ENCODE measurements around the gene SRSF6.
A peak's percentile ranks its signal among the peaks of the same experiment; 100 is the strongest.
"Not testable (repeated sequence)": the region's sequence is repeated elsewhere in the genome, so short reads cannot be mapped to it uniquely, and the experiment has no call there.

SRSF6 gene

DNA sequence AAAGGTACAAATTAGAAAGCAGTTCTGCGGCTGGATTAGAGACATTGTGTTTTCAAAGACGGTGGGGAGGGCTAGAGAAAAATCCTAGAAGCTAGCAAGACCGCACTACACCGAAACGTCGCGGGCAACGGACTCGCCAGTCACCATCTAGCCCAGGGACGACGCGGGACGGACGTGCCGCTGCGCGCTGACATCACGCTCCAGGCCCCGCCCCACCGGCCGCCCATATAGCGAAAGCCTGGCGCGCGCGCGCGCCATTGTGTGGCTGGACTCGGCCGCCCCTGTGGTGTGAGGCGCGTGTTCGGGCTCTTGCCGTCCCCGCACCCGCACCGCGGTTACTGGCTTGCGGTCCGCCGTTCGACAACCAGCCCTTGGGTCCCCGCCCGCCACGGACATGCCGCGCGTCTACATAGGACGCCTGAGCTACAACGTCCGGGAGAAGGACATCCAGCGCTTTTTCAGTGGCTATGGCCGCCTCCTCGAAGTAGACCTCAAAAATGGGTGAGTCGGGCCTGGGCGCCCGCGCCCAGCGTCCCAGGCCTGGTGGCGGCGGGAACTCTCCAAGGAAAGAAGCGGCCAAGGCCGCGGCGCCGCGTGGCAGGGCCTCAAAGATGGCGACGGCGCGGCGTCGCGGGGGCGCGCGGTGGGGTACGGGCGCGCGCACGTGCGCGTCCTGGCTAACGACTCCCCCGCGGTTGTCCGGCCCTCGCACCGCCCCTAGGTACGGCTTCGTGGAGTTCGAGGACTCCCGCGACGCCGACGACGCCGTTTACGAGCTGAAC, at the start of gene SRSF6:
TSS of gene SRSF6 (plus strand) at position 257 of the 782 bp plus-strand sequence. CDS start at position 395, 138 bp downstream.
- peak; percentile 93 for DNase-seq

DNA sequence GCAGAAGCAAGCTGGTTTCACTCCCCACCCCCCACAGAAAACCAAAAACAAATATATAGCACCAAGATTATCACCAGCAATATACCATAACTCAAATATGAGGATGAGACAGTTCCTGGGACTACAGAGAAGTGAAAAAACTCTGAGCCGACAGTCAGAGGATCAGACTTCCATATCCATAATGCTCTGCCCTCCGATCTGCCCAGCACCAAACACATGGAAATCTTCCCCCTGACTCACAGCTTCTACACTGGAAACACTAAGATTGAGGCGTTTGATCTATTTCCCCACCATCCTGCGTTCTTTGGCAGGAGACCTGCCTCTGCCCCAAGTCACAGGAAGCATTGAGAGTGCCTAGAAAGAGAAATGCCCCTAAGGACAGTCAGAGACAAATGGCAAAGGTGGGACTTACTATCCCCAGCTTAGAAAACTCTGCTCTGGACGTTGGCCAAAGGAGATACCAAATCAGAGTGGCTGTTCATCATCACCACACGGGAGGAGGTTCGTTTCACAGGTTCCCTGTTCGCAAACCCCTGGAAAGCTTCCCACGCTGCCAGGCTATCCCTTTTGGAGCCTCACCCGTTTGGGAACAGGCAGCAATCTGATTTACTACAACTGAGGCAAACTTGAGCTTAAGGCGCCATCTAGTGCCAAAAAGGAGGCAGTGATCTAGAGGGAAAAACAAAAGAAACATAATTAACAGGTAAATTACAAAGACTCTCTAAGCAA, 48.7 kb upstream of the SRSF6 start:
- no peak for DNase-seq

DNA sequence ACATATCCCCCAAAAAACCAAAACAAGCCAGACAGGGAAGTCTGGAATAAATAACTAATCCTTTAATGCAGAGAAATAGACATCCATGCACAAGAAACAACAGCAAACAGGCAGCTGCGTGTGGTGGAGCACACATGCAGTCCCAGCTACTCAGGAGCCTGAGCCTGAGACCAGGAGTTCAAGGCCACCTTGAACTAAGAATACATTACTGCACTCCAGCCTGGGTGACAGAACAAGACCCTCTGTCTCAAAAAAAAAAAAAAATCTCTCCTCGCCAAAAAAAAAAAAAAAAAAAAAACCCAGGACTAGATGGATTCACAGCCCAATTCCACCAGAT, 48.2 kb upstream of the SRSF6 start:
- no peak for DNase-seq

DNA sequence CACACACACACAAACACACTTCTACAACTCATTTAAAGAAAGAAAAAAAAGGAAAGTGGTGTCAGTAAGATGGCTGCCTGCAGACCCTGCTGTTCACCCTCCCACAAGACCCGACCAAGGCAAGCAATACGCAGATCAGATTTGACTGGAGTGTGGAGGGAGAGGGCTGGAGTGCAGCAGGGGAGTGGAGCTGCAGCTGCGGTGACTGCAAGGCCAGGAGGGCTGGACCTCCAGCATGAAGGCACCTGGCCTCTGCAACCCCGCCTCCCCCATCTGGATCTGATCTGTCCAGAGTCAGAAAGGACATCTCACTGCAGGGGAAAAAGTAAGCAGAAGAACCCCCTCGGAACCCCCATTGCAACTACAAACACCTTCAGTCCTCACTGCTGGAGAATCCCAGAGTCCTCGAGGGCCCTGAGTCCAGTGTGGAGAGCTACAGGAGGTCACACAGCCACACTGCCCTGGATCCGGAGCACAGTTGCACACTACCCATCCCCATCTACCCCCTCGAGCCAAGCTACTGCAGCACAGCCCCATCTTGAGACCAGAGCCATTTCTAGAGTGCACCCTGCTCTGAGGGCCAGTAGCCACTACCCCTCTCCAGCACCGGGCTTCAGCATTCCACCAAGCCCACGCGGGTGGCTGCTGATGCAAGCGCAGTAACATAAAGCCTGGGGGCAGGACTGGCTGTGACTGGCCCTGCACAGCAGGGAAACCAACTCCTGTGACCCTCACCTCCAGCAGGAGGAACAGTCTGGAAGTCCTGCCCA, 41.9 kb upstream of the SRSF6 start:
- DNase-seq: no peak

DNA sequence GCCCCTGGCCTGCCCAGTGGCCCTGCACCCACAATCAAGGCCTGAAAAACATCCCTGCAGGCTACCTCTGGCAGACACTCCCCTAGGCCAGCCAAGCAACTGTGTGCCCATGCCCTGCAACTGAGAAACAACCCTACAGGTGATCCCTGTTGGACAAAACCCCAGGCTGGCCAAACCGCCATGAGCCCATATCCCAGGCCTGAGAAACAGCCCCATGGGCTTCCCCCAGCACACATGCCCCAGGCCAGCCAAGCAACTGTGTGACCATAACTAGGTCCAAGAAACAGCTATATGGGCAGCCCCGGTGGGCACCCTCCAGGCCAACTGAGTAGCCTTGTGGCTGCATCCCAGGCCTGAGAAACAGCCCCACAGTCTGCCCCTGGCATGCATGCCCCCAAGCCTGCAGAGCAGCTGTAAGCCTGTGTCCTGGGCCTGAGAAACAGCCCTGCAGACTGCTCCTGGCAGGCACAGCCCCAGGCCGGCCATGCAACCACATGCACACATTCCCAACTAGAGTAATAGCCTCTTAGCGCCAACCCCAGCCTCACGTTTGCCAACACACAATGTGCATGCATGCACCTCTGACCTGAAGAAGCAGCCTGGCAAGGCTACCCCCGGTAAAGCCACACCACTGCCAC, 41.0 kb upstream of the SRSF6 start:
- DNase-seq: no peak

DNA sequence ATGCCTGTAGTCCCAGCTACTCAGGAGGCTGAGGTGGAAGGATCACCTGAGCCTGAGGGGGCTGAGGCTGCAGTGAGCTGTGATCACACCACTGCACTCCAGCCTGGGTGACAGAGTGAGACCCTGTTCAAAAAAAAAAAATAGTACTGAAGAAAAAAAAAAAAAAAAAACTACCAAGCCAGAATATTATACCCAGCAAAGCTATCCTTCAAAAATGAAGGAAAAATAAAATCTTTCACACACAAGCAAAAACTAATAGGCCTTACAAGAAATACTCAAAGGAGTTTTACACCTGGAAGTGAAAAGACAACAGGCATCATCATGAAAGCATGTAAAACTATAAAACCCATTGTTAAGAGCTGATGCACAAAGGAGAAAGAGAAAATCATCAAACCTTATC, 37.5 kb upstream of the SRSF6 start:
- DNase-seq: no peak

DNA sequence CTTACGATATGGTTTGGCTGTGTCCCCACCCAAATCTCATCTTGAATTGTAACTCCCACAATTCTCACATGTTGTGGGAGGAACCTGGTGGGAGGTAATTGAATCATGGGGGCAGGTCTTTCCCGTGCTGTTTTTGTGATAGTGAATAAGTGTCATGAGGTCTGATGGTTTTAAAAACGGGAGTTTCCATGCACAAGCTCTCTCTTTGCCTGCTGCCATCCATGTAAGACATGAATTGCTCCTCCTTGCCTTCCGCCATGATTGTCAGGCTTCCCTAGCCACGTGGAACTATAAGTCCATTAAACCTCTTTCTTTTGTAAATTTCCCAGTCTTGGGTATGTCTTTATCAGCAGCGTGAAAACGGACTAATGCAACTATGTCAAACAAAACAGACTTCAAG, 36.8 kb upstream of the SRSF6 start:
- DNase-seq: not testable (repeated sequence)

DNA sequence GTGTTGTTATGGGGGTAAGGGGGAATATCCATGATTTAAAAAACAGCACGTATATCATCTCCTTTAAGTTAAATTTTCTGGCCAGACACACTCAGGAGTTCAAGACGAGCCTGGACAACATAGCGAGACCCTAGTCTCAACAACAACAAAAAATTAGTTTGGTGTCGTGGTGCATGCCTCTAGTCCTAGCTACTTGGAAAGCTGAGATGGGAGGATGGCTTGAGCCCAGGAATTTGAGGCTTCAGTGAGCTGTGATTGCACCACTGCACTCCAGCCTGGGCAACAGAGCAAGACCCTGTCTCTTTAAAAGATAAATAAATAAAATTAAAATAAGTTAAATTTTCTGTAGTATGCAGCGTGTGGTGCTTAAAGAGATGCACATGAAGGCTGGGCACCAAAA, 31.5 kb upstream of the SRSF6 start:
- DNase-seq: no peak

DNA sequence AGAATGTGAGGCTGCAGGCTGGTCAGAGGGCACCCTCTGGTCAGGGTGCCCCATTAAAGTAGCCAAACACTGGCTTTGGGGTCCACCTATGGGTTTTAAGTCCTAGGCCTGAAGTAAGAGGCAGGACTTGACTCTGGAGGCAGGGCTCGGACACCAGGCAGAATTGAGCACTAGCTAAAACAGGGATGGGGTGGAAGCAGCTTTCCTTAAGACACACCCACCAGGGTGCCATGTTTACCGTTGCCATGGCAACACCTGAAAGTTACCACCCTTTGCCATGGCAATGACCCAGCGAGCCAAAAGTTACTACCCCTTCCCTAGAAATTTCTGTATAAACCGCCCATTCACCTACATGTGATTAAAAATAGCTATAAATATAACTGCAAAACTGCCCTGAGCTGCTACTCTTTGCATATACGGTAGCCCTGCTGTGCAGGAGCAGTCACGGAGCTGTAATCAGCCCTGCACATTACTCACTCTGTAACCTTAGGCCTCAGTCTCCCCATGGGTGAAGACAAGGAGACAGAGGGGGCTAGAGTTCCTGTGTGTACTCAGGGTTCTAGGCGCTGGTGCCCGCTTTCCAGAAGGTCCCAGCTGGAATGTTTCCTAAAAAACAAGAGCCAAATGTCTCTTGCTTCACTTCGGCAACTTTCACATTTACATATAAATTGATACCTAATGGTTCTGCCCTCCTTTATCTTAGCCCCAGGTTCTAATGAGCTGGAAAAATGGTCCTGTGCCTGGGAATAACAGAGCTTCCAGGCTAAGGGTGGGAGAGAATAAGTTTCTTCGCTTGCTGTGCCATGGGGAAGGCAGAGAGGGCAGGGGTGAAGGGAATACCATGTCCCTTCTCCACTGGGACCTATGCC, 27.2 kb upstream of the SRSF6 start:
- no peak for DNase-seq

DNA sequence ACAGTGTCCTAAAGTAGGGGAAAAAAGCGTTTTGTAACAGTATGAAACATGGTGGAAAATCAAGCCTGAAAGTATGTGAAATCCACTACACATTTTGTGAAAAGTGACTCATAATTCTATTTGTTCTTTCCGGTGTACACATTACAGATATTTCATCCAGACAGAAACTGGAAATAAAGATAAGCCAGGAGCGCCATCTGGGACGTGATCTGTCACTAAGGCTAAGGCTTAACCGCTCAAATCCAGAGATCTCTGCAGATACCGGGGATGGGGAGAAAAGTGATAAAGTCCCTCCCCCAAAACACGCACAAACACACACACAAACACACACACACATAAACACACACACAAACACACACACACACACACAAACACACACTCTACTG, 26.6 kb upstream of the SRSF6 start:
- no peak for DNase-seq

DNA sequence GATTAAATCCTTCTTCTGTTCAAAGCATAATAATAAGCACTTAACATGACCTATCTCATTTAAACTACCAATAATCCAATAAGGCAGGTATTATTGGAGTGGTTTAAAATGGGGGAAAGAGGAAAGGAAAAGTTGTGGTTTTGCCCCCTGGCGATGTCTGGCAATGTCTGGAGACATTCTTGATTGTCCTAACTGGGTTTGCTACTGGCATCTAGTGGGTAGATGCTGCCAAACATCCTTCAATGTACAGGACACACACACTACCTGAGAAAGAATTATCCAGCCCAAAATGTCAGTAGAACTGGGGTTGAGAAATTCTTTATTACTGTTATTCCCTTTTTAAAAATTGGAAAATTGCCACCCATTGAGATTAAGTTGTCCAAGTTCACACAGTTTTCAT, 25.2 kb upstream of the SRSF6 start:
- DNase-seq: no peak

DNA sequence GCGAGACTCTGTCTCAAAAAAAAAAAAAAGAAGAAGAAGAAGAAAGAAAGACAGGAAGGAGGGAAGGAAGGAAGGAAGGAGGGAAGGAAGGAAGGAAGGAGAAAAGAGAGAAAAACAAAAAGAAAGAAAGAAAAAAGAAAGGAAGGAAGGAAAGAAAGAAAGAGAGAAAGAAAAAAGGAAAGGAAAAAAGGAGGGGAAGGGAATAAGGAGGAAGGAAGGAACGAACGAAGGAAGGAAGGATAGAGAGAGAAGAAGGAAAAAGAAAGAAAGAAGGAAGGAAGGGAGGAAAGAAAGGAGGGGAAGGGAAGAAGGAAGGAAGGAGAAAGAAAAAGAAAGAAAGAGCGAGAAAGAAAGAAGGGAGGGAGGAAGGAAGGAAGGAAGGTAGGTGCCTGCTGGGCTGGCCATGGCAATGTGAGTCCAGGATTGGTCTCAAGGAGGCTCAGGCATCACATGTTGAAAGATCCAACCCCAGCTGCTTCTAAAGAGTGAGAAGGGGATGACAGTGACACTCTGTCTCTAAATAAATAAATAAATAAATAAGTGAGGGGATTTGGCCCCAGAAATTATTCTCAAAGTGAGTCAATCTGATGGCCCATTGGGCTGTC, 24.3 kb upstream of the SRSF6 start:
- DNase-seq: no peak

DNA sequence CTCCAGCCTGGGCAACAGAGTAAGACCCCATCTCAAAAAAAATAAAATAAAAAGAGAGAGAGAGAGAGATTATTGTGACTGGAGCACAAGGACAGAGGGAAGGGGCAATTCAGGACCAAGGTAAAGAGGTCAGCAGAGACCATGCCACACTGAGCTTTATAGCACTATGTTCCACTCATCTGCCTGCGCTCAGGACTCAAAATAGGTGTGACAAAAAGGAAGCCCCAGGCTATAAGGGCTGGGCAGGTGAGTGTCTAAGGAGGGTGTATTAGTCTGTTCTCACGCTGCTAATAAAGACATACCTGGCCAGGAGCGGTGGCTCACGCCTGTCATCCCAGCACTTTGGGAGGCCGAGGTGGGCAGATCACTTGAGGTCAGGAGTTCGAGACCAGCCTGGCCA, 23.1 kb upstream of the SRSF6 start:
- no peak for DNase-seq

DNA sequence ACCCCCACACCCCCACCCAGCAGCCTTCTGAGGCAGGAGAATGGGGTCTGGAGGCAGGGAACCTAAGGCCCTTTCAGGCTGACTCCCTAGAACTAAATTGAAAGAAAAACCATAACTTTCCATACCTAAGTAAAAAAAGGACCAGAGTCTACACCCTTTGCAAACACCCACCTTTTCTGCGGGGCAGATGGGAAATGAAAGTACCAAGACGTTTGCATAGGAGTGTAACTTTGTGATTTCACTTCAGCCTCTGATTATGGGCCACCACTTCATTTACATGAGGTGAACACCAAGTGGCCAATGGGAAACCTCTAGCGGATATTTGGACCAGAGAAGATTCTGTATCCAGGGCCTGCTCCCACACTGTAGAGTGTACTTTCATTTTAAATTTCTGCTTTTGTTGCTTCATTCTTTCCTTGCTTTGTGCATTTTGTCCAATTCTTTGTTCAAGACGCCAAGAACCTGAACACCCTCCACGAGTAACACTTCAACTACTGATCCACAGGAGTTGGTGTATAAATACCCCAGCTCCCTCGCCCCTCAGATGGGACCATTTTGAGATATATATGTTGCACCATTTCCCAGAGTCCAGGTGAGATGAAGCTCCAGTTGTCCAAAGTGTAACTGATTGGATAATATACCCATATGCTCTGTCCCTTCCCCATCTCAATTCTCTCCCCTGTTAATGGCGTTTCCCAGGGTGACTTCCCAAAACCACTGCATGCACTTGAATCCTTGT, 18.9 kb upstream of the SRSF6 start:
- DNase-seq: no peak

DNA sequence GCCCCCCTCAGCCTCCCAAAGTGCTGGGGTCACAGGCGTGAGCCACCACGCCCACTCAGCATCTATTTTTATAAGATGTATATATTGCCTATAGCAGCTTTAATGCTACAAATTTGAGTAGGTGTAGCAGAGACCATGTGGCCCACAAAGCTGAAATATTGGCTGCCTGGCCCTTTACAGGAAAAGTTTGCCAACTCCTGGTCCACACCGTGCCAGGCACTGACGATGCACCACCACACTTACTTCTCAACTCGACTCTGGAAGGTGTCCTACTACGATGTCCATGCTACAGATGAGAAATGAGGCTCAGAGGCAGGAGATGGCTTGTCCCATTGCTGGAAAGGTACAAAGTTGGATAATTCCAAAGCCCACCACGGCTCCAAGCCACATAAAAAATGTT, 17.2 kb upstream of the SRSF6 start:
- DNase-seq: no peak

DNA sequence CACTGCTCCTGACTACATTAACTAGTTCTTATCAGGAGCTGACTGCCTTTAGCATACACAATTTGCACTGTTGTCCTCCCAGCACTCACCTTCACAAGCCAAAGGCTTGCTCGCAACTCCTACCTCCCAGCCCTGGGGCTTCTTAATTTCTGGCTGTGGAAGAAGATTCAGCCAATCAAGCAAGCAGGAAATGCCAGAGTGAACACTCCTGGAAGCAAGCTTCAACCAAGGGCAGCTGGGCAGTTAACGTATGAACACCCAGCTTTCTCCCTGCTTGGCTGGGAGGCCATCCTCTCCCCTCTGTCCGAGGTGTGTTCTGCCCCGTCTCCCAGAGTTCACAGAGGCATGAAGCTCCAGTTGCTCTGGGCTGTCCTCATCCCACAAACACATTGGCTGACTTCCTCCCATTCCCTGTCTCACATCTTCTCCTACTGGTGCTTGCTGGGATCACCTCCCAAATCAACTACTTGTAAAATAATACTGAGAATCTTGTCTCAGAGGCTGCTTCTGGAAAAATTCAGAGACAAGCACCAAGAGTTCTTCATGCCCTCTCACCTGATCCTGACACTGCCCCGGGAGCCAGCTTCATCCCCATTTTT, 15.3 kb upstream of the SRSF6 start:
- no peak for DNase-seq

DNA sequence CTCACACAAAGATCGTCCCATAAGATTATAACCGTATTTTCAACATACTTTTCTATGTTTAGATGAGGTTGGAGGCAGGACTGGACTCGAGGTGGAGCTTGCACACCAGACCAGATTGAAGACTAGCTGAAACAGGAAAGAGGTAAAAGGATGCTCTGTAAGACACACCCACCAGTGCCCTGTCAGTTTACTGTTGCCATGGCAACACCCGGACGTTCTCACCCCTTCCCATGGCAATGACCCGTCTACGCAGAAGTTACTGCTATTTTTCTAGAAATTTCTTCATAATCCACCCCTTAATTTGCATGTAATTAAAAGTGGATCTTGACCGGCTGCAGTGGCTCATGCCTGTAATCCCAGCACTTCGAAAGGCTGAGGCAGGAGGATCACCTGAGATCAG, 13.6 kb upstream of the SRSF6 start:
- DNase-seq: no peak

DNA sequence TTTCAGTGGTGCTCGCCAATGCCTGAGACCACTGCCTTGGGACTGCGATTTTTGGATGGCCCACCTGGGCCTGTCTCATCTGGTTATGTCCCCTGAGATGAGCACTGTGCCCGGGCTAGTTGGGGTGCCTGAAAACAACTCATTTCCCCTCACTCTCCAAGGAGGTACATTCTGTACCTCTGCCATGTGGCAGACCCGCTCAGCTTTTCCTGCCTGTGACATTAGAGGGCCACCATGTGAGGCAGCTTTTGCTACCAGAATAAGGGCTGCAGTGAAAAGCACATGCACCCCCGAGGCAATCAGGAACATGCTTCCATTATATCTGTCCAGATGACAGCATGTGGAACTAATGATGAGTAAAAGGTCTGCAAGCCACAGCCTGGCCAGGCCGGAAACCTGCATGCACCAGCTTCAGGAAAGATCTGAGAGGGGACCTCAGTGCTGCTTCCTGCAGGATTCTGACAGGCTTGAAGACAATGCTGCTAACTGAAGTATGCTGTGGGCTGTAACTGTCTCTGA, 11.3 kb upstream of the SRSF6 start:
- DNase-seq: no peak

DNA sequence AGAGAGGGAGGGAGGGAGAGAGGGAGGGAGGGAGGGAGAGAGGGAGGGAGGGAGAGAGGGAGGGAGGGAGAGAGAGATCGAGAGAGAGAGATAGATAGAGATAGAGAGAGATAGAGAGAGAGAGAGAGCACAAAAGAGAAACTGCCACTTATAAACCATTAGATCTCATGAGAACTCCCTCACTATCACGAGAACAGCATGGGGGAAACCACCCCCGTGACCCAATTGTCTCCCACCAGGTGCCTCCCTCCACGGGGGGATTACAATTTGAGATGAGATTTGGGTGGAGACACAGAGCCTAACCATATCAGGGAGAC, 9.3 kb upstream of the SRSF6 start:
- not testable (repeated sequence) for DNase-seq

DNA sequence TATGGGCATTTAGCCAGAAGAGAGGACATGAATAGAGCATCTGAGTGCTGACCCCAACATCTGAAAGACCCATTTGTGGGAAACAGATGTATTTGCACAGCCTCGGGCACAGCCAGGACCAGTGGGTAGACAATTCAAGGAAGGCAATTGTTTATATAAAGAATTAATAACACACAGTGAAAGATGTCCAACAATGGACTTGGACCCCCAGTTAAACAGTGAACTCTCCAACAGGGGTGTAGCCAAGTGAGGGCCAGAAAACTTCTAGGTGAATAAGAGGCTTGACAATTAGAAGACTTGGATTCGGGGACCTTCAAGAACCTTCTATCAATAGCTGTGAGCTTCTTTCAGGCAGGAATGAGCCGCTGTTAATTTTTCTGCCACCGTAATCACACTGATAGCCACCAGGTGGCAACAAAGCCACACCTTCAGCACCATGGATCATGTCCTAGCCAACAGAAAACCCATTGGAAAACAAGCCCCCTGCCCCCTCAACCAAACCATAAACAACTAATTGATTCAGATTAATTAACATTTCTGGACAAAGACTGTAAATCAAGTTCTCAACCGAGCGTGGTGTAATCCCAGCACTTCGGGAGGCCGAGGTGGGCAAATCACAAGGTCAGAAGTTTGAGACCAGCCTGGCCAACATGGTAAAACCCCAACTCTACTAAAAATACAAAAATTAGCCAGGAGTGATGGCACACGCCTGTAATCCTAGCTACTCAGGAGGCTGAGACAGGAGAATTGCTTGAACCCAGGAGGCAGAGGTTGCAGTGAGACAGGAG, 8.8 kb upstream of the SRSF6 start:
- peak; percentile 56 for DNase-seq
